PC-3 (cell line): Measurements from ENCODE around the gene EFCAB11.

Experiments
- CTCF ChIP-seq: fragments of 300-600 bp; sonication (generic); conservative IDR thresholded peaks from 2 replicates; pipeline ENCODE4 v1.5.1; 2017; ENCODE audit warnings: antibody characterized with exemption, low read depth, mild to moderate bottlenecking, low read length
- EZH2 ChIP-seq: fragments of 300-600 bp; sonication (generic); IDR thresholded peaks from one replicate; pipeline ENCODE4 v1.6.1; 2017; ENCODE audit warnings: antibody characterized with exemption, mild to moderate bottlenecking, low read length; ENCODE audit not compliant: unreplicated experiment
- EZH2phosphoT487 ChIP-seq: fragments of 300-600 bp; sonication (generic); IDR thresholded peaks from 2 replicates; pipeline ENCODE4 v1.6.1; 2018; ENCODE audit warnings: mild to moderate bottlenecking, antibody characterized with exemption, low read length, borderline replicate concordance

- TF ChIP-seq CTCF (no peak), EZH2 (no peak), EZH2phosphoT487 (no peak)
Observed at GRCh38 chr14:89892953-89893352, 61.6 kb downstream of the EFCAB11 start.
